Activated CD8-positive, alpha-beta memory T cell treated with anti-CD3 and anti-CD28 coated beads for 24 hours (primary cell): ENCODE results near the gene MDK.
"Not testable (repeated sequence)": the region's sequence is repeated elsewhere in the genome, so short reads cannot be mapped to it uniquely, and the experiment has no call there.

Experiments
- DNase-seq: peaks from one replicate; pipeline ENCODE4 v3.0.0-alpha.2; 2020

MDK gene

DNA sequence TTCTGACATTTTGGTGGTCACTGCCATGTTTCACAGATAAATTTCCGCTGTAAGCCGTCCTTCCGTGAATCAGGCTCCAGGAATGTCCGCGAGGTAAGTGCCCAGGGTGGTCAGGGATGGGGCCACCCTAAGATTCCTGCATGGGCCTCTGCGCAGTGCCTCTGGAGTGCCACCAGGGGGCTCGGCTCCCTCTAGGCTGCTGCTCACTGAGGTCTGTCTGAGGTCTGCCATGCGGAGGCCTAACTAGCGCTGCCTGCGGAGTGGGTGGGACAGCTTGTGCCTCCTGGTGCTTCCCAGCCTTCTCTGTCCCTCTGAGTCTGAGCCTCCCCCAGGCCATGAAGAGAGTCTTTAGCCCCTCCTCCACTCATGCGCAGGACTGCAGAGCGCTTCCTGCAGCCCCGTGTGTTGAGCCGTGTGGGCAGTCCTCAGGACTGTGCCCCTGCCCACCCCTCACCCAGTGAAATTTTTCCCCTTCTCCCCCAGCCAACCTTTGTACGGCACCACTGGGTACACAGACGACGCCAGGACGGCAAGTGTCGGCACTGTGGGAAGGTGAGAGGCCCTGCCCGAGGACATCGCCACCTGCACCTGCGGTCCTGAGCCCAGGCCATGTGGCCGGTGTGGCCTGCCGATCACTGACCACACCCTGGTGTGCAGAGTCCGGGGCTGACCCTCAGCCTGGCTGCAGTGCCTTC is 11.9 kb upstream of the MDK start:
- DNase-seq: peak; percentile 83

- DNase-seq: no peak
These were observed 11.2 kb upstream of the MDK start for GRCh38 chr11:46370253-46370652.

DNA sequence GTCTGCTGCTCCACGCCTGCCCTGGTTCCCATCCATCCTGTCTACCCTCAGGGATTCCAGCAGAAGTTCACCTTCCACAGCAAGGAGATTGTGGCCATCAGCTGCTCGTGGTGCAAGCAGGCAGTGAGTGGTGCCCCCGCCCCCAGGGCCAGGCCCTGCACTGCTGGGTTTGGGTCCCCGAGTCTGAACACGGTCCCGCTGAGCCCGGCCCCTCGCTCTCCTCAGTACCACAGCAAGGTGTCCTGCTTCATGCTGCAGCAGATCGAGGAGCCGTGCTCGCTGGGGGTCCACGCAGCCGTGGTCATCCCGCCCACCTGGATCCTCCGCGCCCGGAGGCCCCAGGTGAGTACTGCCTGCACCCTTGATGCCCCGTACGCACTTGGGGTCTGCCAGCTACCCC is 10.2 kb upstream of the MDK start:
- not testable (repeated sequence) for DNase-seq

DNA sequence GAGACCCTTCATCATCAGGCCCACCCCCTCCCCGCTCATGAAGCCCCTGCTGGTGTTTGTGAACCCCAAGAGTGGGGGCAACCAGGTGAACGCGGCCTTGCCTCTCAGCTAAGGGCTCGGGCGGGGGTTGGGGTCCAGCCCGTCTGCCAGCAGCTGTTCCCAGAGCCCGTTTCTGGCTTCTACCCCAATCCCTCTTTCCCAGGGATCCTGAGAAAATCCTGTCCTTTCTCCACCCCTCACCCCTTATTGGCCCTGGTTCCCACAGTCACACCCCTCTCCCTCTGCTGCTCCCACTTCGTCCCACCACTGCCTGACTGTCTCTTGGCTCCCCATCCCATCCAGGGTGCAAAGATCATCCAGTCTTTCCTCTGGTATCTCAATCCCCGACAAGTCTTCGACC is 9.4 kb upstream of the MDK start:
- no peak for DNase-seq

DNA sequence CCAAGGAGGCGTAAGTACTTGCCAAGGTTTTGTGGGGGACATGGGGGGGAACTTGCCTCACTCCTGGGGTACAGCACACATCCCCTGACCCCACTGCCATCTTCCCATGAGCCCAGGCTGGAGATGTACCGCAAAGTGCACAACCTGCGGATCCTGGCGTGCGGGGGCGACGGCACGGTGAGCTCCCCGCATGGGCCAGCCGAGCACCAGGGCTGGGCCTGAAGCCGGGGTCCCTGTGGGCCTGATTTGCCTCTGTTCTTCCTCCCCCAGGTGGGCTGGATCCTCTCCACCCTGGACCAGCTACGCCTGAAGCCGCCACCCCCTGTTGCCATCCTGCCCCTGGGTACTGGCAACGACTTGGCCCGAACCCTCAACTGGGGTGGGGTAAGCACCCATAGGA is 9.0 kb upstream of the MDK start:
- DNase-seq: not testable (repeated sequence)

- DNase-seq: no peak
These were observed 7.4 kb upstream of the MDK start for GRCh38 chr11:46373787-46374740.

GRCh38 chr11:46374815-46375214 is 6.7 kb upstream of the MDK start:
- no peak for DNase-seq

DNA sequence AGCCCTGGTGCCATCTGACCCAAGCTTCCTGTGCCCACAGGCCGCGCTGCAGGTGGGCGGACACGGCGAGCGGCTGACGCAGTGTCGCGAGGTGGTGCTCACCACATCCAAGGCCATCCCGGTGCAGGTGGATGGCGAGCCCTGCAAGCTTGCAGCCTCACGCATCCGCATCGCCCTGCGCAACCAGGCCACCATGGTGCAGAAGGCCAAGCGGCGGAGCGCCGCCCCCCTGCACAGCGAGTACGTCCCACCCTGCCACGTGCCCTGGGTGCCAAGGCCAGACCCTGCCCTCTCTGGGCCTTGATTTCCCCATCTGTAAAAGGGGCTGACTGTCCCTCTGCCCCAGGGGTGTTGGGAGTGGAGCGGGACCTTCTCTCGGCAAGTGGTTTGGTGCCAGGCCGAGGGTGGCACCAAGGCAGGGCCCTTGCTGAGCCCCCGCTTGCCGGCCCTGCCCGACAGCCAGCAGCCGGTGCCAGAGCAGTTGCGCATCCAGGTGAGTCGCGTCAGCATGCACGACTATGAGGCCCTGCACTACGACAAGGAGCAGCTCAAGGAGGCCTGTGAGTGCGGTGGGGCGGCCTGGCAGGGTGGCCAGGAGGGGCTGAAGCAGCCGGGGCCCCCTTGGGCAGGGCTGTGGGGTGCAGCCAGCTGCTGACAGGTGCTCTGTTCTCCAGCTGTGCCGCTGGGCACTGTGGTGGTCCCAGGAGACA is 5.9 kb upstream of the MDK start:
- no peak for DNase-seq

GRCh38 chr11:46376258-46377050 is 5.0 kb upstream of the MDK start:
- DNase-seq: no peak

- no peak for DNase-seq
These were observed 4.2 kb upstream of the MDK start for GRCh38 chr11:46377290-46377689.

GRCh38 chr11:46377831-46378230 is 3.6 kb upstream of the MDK start:
- no peak for DNase-seq

- DNase-seq: no peak
These were observed 3.2 kb upstream of the MDK start for GRCh38 chr11:46378296-46378695.

- DNase-seq: no peak
These were observed 2.5 kb upstream of the MDK start for GRCh38 chr11:46378811-46379481.

DNA sequence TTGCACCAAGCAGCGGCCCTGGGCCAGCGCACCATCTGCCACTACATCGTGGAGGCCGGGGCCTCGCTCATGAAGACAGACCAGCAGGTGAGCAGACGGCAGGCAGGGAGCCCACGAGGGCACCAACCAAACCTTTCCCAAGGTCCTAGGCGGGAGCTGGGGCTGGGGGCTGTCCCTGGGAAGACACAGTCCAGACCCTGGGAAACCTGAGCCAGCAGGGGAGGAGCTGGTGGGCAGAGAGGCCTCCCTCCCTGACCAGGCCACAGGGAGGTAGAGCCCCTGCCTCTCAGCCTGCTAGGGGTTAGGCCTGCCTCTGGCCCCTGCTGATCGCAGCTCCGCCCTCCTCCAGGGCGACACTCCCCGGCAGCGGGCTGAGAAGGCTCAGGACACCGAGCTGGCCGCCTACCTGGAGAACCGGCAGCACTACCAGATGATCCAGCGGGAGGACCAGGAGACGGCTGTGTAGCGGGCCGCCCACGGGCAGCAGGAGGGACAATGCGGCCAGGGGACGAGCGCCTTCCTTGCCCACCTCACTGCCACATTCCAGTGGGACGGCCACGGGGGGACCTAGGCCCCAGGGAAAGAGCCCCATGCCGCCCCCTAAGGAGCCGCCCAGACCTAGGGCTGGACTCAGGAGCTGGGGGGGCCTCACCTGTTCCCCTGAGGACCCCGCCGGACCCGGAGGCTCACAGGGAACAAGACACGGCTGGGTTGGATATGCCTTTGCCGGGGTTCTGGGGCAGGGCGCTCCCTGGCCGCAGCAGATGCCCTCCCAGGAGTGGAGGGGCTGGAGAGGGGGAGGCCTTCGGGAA is 1.8 kb upstream of the MDK start:
- DNase-seq: not testable (repeated sequence)

- DNase-seq: peak; percentile 87
These were observed 975 bp upstream of the MDK start for GRCh38 chr11:46380340-46381047.

DNA sequence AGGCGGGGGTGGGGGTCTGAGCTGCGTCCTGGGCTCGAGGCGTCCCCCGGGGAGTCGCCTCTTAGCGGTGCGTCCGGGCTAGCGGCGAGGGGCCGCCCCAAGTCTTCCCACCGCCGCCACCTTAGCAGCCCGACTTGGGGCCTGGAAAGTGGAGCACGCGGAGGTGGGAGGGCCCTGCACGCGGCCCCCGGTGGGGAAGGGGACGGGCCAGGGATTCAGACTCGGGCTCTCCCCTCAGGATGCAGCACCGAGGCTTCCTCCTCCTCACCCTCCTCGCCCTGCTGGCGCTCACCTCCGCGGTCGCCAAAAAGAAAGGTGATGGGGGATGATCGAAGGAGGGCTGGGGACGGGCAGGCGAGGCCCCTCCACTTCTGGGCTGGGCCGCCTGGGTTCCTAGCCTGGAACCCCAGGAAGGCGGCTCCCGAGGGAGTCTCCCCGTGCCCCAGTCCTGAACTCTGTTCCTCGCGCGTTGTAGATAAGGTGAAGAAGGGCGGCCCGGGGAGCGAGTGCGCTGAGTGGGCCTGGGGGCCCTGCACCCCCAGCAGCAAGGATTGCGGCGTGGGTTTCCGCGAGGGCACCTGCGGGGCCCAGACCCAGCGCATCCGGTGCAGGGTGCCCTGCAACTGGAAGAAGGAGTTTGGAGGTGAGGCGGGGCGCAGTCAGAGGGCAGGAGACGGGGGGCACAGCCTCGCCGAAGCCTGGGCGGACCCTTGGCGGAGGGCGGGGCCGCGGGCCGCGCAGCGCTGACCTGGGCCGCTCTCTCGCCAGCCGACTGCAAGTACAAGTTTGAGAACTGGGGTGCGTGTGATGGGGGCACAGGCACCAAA is 563 bp downstream of the MDK start:
- DNase-seq: peak; percentile 71

GRCh38 chr11:46382646-46383403 is 1.4 kb downstream of the MDK start:
- DNase-seq: no peak

- DNase-seq: no peak
These were observed 1.9 kb downstream of the MDK start for GRCh38 chr11:46383404-46383758.
